HG02981 (cell line): ENCODE results near the gene ZBTB8B.

ENCODE experiments used
- ATAC-seq: cut with Tn5 transposase; IDR thresholded peaks from one replicate; pipeline ENCODE4 v1.9.1; 2021; ENCODE audit warnings: mild to moderate bottlenecking, moderate library complexity; ENCODE audit not compliant: unreplicated experiment

Gene ZBTB8B

DNA sequence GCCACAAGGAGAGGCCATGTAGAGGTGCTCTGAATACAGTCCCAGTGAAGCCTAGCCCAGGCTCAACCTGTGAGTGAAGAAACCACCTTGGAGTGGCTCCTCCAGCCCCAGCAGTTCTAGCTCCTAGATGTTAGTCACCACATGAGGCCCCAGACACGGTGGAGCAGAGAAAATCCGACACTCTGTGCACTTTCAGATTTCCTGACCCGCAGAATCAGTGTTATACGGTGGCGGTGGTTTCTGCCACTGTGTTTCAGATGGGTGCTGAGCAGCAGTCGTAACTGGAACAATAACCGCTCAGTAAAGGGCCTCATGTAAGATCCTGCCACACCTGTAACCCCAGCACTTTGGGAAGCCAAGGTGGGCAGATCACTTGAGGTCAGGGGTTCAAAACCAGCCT, 38.3 kb downstream of the ZBTB8B start:
- ATAC-seq: no peak

DNA sequence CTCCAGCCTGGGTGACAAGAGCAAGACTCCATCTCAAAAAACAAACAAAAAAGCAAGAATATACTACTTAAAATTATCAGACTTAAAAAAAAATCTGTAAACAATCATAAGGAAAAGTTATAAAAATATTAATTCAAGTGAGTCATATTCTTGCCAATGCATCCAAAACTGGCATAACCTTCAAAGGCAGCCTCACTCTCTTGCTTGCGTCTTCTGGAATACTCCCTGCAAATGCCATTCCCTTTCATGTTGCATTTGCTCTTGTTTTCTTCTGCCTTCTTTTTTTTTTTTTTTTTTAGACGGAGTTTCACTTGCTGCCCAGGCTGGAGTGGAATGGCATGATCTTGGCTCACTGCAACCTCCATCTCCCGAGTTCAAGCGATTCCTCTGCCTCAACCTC, 42.1 kb downstream of the ZBTB8B start:
- ATAC-seq: no peak

DNA sequence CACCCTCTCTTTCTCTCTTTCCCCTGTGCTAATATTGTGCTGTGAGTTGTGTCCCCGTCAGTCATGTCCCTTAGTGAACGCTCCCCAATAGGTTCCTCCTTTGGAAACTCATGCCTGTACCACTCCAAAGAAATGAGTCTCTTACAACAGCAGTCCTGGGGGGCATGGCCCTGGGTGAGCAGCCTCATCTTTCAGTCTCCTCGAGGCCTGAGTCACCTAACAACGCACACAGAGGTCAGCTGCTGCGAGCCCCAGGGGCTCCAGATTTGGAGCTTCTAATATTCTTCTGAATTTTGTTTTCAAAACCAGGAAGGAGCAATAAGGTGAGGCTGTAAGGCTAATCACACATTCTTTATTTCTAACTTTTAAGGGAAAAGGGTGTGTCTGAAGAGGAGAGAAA, 43.9 kb downstream of the ZBTB8B start:
- ATAC-seq: no peak

DNA sequence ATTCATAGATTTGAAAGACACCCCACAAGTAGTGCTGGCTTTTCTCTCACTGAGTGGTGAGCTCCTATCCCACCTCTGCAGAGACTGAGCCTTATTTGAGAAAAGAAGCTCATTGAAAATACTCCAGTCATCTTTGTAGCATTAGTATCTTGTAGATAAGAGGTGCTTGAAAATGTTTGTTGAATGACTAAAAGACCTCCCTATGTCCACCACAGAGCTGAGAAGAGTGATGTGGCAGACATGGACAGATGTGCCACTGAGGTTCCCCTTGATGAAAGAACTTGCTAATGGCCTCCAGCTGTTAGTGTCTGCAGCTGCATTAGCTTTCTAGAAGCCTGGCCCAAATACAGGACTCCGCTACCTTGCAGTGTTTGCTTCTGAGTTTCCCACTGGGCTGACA, 45.1 kb downstream of the ZBTB8B start:
- no peak for ATAC-seq
